Measurements from ENCODE around the gene TGM5.
"Not testable (repeated sequence)": the region's sequence is repeated elsewhere in the genome, so short reads cannot be mapped to it uniquely, and the experiment has no call there.

TGM5 gene

DNA sequence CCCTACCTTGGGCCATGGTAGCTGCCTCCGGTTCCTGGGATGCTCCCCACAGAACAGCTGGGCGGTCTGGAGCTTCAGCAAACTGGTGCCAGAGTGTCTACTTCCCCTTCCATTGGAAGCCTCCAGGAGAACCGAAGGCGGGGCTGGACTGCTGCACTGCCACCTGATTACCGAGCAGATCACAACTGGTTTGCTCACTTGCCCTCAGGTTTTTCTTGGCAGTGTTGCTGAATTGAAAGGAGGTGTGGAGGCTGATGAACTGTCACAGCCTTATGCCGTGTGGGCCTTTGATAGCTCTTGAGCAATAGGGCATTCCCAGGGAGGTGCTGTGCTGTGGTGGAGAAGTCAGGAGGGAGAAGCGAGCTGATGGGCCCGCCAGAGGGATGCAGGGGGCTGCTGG, at the start of gene TGM5:
Gene TGM5, minus strand, starts transcription at position 95 of the 400 bp plus-strand sequence. Its CDS starts 79 bp downstream, at position 16.
- no peak for DNase-seq (ENCODE audit: extremely low read depth in 1 of 2, low read depth in 1 of 2)

DNA sequence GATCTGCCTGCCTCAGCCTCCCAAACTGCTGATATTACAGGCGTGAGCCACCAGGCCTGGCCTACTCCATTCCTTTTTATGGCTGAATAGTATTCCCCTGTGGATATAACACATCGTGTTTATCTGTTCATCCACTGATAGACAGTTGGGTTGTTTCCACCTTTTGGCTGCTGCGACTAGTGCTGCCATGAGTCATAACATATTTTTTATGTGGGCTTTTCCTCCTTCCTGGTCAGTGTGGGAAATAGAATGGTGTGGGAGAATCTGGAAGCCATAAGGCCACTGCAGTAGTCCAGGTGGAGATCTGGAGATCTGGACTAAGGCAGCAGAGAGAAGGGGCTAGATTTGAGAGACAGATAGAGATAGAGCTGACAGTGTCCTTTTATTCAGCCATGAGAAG, 47.4 kb upstream of the TGM5 start:
- DNase-seq (ENCODE audit: extremely low read depth in 1 of 2, low read depth in 1 of 2): no peak

DNA sequence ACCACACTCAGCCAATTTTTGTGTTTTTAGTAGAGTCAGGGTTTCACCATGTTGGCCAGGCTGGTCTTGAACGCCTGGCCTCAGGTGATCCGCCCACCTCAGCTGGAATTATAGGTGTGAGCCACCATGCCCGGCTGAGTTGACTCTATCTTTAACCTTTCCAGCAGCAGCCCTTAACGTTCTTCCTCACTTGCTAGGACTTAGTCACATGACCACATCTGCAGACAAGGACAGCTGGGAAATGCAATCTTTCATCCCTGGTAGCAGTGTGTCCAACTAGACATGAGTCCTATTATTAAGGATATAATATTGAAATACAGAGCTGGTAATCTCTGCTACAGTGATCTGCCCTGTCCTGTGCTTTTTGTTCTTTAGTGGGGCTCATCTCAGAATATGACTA, 45.6 kb upstream of the TGM5 start:
- DNase-seq (ENCODE audit: extremely low read depth in 1 of 2, low read depth in 1 of 2): no peak

DNA sequence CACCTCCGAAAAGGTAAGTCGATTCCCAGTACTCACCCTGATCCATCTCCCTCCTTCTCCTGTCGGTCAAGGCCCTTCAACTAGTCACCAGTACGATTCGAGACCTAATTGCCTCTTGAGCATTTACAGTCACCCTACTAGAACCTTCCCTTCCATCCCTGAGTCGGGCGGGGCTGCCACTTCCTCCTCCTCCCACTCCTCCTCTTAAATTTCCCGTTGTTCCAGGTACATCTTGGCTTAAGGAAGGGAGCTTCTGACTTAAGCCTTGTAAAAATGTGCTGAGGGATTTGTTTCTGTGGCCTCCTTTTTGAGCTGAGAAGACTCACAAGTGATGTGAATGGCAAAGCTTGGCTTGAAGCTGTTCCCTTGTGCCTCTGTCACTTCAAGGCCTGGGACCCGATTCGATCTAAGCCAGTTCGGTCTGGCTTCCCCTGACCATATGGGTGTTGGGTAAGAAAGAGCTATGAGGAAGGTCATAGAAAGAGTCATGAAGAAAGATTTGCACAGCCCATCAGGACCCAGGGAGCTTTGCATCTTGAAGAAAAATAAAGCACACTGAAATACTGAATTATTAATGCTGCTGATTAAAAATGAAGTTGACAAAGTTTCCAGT, 35.6 kb upstream of the TGM5 start, which contains the start of gene TGM7:
Gene TGM7, minus strand, starts transcription at position 51 of the 613 bp plus-strand sequence.
- no peak for DNase-seq (ENCODE audit: extremely low read depth in 1 of 2, low read depth in 1 of 2)

GRCh38 chr15:43299884-43300283, 33.2 kb upstream of the TGM5 start:
- DNase-seq (ENCODE audit: extremely low read depth in 1 of 2, low read depth in 1 of 2): no peak

DNA sequence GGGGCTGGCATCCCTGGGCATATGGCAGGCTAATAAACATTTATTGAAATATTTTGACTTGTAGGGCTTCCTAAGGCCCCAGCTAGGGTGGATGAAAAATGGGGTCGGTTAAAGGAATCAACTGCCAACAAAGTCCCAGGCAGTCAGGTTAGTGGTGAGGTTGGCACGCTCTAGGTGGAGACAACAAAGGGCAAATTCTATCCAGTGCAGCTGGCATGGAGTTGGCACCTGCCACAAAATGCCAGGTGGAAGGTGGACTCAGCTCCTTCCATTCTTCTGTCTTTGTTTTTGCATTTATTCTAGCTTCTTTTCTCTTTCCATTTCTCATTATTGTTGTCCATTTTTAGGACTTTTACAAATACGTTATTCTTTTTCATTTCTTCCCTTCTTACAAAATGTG, 32.7 kb upstream of the TGM5 start:
- DNase-seq (ENCODE audit: extremely low read depth in 1 of 2, low read depth in 1 of 2): no peak

GRCh38 chr15:43294091-43294706, 27.5 kb upstream of the TGM5 start:
- DNase-seq (ENCODE audit: extremely low read depth in 1 of 2, low read depth in 1 of 2): no peak

- no peak for DNase-seq (ENCODE audit: extremely low read depth in 1 of 2, low read depth in 1 of 2)
Observed at GRCh38 chr15:43293432-43293831, 26.7 kb upstream of the TGM5 start.

DNA sequence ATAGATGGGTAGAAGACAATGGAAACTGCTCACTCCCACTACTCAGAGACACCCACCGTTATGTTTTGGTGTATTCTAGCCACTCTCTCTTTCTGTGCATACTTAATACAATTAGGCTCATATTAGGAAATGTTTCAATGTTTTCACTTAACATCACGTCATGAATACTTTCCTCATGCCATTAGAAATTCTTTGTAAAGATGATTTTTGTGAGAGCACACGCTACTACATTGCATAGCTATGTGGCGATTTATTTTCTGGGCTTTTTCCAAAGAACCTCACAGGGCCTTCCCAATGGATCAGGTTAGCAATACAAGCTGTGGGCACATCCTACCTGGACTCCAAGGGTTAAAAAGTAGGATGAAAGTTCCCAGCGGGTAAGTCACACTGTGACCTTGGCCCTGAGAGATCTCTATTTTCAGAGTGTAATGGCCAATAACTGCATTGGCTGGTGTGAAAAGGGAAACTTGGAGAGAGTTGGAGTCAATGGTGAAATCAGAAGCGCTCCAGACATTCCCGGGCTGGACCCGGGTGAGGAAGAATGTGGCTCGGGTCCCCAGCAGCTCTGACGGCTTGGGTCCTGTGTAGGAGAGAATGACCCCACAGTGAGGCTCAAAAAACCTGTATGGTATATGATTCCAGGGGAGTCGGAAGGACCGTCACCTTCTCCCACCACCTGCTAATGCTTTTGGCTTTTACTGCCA, 25.8 kb upstream of the TGM5 start:
- no peak for DNase-seq (ENCODE audit: extremely low read depth in 1 of 2, low read depth in 1 of 2)

DNA sequence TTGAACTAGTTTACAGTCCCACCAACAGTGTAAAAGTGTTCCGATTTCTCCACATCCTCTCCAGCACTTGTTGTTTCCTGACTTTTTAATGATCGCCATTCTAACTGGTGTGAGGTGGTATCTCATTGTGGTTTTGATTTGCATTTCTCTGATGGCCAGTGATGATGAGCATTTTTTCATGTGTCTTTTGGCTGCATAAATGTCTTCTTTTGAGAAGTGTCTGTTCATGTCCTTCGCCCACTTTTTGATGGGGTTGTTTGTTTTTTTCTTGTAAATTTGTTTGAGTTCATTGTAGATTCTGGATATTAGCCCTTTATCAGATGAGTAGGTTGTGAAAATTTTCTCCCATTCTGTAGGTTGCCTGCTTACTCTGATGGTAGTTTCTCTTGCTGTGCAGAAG, 22.9 kb upstream of the TGM5 start:
- DNase-seq (ENCODE audit: extremely low read depth in 1 of 2, low read depth in 1 of 2): not testable (repeated sequence)

DNA sequence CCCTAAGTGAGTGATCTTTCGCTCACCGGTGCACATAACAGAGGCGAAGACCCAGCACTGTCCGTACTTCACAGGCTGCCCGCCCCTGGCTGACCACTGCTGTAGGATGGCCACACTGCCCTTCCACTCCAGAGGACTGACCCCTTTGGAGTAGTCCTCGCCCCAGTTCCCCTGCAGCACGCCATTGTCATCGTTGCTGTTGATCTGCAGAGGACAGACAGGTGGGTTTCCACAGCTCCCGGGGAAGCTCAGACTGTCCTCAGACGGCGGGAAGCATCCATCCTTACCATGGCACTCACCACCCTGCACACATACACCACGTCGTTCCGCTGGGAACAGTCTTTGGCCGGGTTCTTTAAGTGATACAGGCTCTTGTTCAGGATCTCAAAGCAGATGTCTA, 20.5 kb upstream of the TGM5 start:
- DNase-seq (ENCODE audit: extremely low read depth in 1 of 2, low read depth in 1 of 2): no peak

GRCh38 chr15:43286074-43286473, 19.3 kb upstream of the TGM5 start:
- no peak for DNase-seq (ENCODE audit: extremely low read depth in 1 of 2, low read depth in 1 of 2)

DNA sequence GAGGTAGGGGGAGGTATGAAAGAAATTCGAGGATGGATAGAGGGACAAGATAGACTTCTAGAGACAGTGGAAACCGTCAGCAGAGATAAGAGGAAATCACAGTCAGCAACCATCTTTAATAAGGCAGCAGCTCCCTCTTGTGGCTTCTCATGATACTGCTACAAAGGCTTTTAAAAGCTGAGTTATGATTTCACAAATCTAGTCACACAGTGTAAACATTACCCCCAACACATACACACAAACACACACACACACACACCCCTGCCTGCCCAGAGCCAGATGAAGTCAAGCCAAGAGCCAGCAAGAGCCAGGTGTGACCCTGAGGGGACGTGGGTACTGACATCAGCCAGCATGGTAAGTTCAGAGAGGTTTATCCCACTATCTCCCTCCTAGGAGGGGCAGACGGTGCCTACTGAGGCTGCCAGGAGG, 18.9 kb upstream of the TGM5 start:
- DNase-seq (ENCODE audit: extremely low read depth in 1 of 2, low read depth in 1 of 2): peak; percentile 8 to 17

- DNase-seq (ENCODE audit: extremely low read depth in 1 of 2, low read depth in 1 of 2): no peak
Observed at GRCh38 chr15:43283526-43283925, 16.8 kb upstream of the TGM5 start.

DNA sequence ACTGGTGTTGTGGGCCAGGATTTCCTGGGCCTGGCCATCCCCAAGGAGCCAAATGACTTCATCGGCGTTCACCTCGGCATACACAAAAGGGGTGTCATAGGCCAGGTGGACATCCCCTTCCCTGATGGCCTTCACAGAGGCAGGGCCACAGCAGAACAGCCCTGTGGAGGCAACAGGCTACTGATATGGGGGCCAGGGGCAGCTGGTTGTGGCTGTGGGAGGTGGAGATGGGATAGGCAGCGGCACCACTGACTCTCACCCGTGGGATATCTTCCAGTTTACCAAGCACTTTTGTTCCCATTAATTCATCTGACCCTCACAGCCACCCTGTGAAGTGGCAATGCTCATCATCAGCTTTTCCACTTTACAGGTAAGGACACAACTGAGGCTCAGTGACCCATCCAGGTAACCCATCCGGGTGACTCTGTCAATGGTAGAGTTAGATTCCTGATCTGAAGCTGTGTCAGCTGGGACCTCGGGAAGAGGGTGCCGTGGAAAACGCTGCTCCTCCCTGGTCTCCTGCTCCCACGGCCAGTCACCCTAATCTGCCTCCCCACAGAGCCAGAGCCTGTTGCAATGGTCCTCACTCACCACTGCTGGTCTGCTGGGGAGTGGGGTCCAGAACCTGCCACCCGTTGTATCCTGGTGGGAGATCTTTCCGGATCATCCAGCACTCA, 15.3 kb upstream of the TGM5 start:
- no peak for DNase-seq (ENCODE audit: extremely low read depth in 1 of 2, low read depth in 1 of 2)

- DNase-seq (ENCODE audit: extremely low read depth in 1 of 2, low read depth in 1 of 2): no peak
Observed at GRCh38 chr15:43280996-43281395, 14.3 kb upstream of the TGM5 start.

DNA sequence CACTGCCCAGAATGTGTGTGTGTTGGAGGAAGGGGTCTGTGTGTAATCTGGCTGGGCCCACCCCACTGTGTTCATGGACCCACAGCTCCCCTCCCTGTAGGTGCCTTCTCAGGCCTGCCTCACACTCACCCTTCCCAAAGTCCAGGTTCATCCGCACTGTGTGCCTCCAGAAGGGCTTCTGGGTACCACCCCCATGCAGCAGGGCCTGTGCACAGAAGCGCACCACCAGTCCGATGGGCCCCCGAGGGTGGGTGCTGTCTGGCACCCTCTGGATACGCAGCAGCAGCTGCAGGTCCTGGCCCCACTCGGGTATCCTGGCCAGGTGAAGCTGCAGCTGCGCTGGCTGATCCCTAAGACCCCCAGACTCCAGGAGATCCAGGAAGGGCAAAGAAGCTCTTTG, 12.8 kb upstream of the TGM5 start:
- DNase-seq (ENCODE audit: extremely low read depth in 1 of 2, low read depth in 1 of 2): no peak

DNA sequence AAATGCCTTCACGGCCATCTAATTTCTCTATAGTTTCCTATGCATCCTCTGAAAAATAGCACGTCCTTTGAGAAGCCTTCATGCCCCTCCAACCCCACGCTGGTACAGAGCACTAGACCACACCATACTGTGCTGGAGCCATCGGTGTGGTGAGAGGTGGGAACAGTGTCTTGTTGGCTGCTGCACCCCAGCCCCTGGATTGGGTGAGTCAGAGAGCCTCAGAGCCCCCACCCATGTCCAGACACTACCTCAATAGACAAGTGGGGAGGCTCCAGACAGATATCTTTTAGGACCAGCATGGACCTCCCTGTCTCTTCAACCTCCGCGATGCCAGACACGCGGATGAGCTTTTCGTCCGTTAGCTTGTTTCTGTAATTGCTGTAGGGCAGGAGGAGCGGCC, 12.1 kb upstream of the TGM5 start:
- DNase-seq (ENCODE audit: extremely low read depth in 1 of 2, low read depth in 1 of 2): no peak

DNA sequence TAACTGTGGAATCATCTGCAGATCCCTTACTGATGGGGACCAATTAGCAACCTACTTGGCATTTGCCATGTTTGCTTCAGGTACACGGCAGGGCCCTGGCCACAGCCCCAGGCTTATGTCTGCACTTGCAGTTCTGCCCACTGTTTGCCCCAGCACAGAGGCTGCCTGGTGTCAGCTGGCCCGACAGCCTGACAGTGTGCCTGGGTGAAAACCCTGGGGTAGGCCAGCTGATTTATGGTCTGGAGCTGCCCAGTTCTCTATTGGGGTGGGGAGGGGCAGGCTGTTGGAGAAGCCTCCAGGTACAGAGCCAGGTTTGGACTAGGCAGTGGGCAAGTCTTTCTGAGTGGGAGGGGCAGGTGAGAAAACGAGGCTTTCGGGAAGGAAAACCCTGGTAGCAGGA, 11.2 kb upstream of the TGM5 start:
- no peak for DNase-seq (ENCODE audit: extremely low read depth in 1 of 2, low read depth in 1 of 2)

GRCh38 chr15:43277231-43277823, 10.6 kb upstream of the TGM5 start:
- no peak for DNase-seq (ENCODE audit: extremely low read depth in 1 of 2, low read depth in 1 of 2)

GRCh38 chr15:43276563-43277200, 10.0 kb upstream of the TGM5 start:
- no peak for DNase-seq (ENCODE audit: extremely low read depth in 1 of 2, low read depth in 1 of 2)
